ENCODE results near the gene CCDC24.

The CCDC24 gene

GRCh38 chr1:43991476-43992231 is at the start of gene CCDC24:
Gene CCDC24, plus strand, starts transcription at chr1:43991599. Its CDS starts 280 bp downstream, at chr1:43991879.
- DNase-seq = peak; percentile 54

GRCh38 chr1:43942411-43942810 is 49.0 kb upstream of the CCDC24 start:
- no peak for DNase-seq

- DNase-seq = no peak
Measured at GRCh38 chr1:43944860-43945259, 46.5 kb upstream of the CCDC24 start.

DNA sequence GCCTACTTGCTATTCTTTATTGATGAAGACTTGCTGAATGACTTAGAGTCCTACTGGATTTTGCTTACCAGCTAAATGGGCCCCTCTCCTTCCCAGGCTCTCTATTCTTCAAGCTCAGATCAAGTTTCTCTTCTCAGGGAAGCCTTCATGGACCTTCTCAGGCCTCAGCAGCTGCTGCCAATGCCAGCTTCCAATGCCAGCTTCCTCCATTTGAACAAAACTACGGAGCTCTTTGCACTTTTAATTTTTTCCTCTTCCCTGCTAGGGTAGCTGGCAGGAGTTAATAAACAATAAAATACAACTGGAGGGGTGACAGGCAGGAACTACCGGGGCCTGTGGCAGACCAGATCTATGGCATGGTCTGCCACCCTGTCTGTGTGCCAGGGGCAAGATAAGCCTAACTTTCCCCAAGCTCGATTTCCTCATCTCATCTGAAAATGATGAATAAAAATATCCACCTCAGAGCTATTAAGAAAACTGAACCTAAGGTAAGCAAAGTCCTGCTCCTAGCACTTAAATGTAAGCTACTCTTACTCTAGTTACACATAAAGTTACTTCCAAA is 45.6 kb upstream of the CCDC24 start:
- DNase-seq = no peak

DNA sequence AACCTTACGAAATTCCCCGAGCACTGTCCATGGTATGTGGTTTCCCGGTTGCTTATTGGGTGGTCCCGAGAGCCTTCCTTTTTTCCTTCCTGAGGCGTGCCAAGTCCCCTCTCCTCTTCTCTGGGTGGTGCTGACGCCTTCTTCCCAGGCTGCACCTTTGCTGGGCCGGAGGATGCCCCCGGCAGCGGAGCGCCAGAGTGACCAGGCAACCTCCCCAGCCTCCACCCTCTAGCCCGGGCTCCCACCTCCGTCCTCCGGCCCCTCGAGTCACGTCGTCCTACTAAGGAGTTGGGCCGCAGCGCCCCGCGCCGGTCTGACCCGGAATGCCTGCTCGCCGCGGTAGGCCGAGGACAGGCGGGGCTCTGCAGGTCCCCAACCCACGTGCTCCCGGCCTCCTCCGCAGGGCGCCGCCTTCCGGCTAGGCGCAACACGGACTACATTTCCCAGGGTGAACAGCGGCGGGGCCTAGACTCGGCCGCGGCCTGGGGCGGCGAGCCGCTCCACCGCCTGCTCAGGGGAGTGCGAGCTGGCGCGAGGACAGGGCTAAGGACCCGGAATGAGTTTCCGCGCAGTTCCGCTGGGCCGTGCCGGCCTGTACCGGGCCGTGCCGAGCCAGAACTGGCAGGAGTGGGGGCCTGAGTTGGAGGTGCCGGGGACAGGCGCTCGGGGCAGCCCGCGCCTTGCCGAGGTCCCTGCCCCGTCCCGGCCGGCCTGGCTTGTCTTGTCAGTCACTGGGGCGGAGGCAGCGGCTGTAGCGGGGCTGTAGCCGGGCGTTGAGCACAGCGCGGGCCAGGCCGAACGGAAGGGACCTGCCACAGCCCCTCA is 45.0 kb upstream of the CCDC24 start, which contains the start of gene IPO13:
IPO13 (plus strand) TSS at position 715 of the 825 bp plus-strand sequence. CDS start 651 bp downstream, outside the sequence.
- peak; percentile 91 for DNase-seq

- no peak for DNase-seq
Measured at GRCh38 chr1:43947061-43947873, 44.1 kb upstream of the CCDC24 start.

DNA sequence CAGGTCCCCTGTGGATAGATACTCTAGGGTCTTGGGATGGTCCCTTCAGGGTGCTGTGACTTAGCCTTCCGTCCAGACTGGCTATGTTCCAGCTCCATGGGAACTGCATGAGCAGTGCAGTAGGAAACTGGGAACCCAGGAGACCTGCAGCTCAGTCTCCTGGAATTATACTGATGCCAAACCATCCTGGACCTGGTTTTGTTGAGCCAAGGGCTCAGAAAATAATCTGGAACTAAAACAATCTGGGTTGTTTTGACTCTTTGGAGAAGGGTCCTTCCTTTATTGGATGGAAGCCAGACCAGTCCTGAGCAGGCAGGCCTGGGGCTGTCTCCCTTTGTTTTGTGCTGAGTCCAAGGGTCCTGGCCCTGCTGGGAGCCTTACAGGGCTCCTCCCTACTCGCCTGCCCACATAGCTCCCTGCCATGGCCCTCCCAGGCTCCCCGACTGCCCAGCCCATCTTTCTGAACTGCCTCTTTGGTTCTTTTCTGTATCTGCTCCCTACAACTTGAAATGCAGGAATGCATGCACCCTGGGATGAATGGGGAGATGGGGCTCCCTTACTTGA is 43.4 kb upstream of the CCDC24 start:
- DNase-seq = no peak

GRCh38 chr1:43949678-43950077 is 41.7 kb upstream of the CCDC24 start:
- DNase-seq = no peak

GRCh38 chr1:43951021-43951985 is 40.1 kb upstream of the CCDC24 start:
- no peak for DNase-seq

DNA sequence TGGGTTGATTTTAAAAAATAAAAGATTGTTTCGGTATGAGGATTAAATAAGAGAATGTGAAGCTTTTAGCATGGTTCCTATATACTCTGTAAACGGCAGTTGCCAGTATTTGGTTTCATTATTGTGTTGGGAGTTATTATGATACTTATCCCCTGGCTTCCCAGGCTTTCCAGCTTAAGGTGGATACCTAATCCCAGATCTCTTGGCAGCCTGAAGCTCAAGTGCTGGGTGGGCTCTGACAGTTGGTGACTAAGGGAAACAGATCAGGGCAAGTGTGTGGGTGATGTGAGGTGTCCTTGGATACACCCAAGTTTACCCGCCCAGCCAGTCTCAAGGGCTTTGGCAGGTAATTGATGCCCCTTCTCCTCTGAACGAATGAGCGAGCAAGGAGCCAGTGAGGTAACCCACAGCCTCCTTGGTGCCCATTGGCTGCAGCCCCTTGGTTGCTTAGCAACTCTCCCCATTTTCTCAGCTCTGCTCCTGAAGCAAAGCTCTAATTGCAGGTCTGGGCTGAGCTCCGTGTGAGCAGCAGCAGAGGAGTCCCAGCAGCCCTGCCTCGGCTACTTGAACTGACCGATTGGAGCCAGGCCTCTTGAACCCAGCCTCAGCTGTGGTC is 38.6 kb upstream of the CCDC24 start:
- DNase-seq = no peak

- no peak for DNase-seq
Measured at GRCh38 chr1:43953361-43953760, 38.0 kb upstream of the CCDC24 start.

DNA sequence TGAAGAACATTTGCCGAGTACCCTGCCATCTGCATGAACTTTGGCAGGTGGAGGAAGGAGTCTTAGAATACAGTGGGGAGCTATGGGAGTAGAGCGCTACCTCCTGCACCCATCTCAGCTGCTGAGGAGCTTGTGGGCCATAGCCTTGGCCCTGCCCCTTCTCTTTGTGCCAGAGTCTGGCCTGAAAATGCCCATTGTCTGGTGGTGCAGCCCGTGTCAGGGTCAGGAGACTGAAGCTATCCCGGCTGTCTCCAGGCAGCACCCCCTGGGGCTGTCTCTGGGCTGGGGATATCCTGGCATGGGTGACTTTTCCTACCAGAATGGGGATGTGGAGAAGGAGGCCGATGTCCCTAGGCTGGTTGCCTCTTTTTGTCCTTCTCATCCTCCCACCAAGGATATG is 37.4 kb upstream of the CCDC24 start:
- no peak for DNase-seq

GRCh38 chr1:43956234-43956633 is 35.2 kb upstream of the CCDC24 start:
- DNase-seq = no peak

DNA sequence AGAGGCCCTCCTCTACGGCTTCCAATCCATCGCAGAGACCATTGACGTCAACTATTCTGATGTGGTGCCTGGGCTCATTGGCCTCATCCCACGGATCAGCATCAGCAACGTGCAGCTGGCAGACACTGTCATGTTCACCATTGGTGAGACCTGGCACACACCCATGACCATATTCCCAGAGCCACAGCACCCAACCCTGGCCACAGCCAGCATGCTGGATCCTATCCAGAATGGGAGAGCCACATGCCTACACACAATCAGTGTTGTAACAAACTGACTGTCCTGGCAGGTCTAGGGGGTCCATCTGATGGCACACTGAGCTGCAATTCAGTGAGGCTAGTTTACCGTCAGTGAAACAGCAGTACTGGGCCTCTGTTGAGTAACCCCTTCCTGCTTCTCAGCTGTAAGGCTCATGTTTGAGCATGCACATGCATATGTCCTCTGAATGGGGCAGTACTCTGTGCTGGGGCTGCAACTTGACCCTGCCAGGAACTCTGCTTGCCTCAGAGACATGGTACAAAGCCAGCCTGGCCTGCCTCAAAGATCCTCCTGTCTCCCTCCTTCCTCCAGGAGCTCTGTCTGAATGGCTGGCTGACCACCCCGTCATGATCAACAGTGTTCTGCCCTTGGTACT is 33.9 kb upstream of the CCDC24 start:
- DNase-seq = no peak

- DNase-seq = no peak
Measured at GRCh38 chr1:43958351-43959255, 32.8 kb upstream of the CCDC24 start.

- DNase-seq = no peak
Measured at GRCh38 chr1:43960798-43961197, 30.6 kb upstream of the CCDC24 start.

DNA sequence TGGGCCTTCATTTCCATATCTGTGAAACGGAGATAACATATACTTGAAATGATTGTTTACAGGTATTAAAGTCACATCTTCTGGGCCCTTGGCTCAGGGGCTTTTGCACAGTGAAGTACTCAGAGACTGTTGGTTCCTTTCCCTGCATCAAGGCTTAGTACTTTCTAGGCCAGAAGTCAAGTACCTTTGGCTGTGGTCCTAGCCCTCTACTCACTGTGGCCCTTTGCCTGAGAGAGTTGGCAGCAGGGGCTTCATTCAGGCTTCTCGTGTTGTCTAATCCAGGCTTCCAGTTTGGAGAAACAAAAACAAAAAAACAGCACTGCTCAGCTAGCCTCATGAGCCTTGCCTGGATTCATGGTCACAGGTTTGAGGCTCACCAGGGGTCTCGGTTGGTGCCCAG is 29.7 kb upstream of the CCDC24 start:
- DNase-seq = no peak

DNA sequence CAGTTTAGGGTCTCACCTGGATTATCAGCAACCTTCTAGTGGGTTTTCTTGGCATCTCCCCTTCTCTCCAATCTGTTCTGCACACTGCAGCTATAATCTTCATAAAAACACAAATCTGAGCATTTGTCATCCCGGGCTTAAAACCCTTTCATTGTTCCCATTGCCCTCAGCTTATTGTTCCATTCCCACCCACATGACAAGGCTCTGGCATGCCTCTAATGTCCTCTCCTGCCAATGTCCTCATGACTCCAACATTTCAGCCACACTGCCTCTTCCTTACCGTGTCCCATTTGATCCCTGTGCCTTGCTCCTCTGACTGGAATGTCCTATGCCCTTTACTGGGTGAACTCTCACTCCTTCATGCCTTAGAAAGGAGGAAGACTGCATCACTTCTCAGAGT is 29.1 kb upstream of the CCDC24 start:
- DNase-seq = no peak

DNA sequence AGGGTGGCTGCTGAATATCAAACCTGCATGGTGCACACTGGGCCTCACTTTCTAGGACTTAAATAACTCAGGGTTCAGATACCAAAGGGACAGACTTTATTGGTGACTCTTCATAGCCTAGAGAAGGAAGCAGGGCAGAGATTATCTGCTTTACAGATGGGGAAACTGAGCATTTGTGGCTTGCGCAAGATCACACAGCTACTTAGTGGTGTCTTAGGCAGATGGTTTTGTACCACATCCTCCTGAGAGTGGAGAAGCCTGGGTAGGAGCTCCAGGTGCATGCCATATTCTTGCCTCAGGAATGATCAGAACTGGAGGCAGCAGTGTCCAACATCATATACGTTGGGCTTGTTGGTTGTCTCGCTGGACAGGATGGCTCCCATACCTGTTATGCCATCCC is 28.4 kb upstream of the CCDC24 start:
- DNase-seq = no peak
